ENCODE measurements around the gene SNTA1.

Gene SNTA1

DNA sequence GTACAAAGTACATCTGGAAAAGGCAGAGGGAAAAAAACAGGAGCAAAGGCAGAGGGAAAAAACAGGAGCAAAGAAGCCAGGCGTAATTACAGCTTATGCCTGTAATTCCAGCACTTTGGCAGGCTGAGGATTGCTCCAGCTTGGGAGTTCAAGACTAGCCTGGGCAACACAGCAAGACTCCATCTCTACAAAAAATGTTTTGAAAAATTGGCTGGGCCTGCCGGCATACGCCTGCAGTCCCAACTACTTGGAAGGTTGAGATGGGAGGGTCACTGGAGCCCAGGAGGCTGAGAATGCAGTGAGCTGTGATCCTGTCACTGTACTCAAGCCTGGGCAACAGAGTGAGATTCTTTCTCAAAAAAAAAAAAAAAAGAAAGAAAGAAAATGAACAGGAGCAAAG lies 27.3 kb upstream of the SNTA1 start:
- H3K9me3 ChIP-seq (replicated peaks in 1 of 2; ENCODE audit: control insufficient read depth in 2 of 2, insufficient read depth in 1 of 2, low read depth in 1 of 2, low read length in 2 of 2): peaks cover 0 to 2% of the 10 kb centered on the region in 2 donors
- no peak overlapping the region for H4K91ac ChIP-seq (ENCODE audit: low read depth, low read length, poor library complexity)
- H3K79me1 ChIP-seq (ENCODE audit: low read depth, low read length): no peaks in the 10 kb centered on the region
- no peak overlapping the region for H3K4me3 ChIP-seq (ENCODE audit: low read length in 2 of 2)
- H3K23ac ChIP-seq (ENCODE audit: low read depth, low read length, poor library complexity): no peak overlapping the region
- peaks cover 0 to 9% (median 2%) of the 10 kb centered on the region in 3 experiments for H3K27me3 ChIP-seq (ENCODE audit: control insufficient read depth in 3 of 3, insufficient read depth in 3 of 3, low read depth in 1 of 3, low read length in 3 of 3)
- H3K36me3 ChIP-seq (replicated peaks in 1 of 2; ENCODE audit: control insufficient read depth in 2 of 2, insufficient read depth in 2 of 2, low read length in 2 of 2): no peaks in the 10 kb centered on the region
- peaks cover under 1 to 3% of the 10 kb centered on the region in 2 donors for H3K4me1 ChIP-seq (ENCODE audit: control insufficient read depth in 2 of 2, insufficient read depth in 1 of 2, low read depth in 1 of 2, low read length in 2 of 2)
- no peak overlapping the region for H3K4me2 ChIP-seq (ENCODE audit: insufficient read depth, low read length, poor library complexity, severe bottlenecking)
- H2AFZ ChIP-seq (ENCODE audit: low read length): no peak overlapping the region
- no peak overlapping the region for H2BK15ac ChIP-seq (ENCODE audit: low read length)
- no CpG with 5 or more reads among the region's 3 CpGs for WGBS, 2 donors (ENCODE audit: extremely low coverage in 2 of 2, insufficient read length in 2 of 2, insufficient replicate concordance in 1 of 2)
- H3K9ac ChIP-seq (ENCODE audit: low read depth, low read length, poor library complexity): no peak overlapping the region
- DNase-seq (ENCODE audit: low spot score): no peak
- H2BK120ac ChIP-seq (ENCODE audit: low read depth, low read length): no peak overlapping the region
- no peak overlapping the region for H3K27ac ChIP-seq (replicated peaks; ENCODE audit: low read length)
- H3K18ac ChIP-seq (ENCODE audit: low read length): no peak overlapping the region
- H2BK5ac ChIP-seq (ENCODE audit: low read length): no peak overlapping the region
- H3K4ac ChIP-seq (ENCODE audit: low read length): no peak overlapping the region
- no peak overlapping the region for H2AK5ac ChIP-seq (ENCODE audit: low read depth, low read length)
- no peak overlapping the region for H2BK12ac ChIP-seq (ENCODE audit: low read length)
- no peak overlapping the region for H4K8ac ChIP-seq (ENCODE audit: low read depth, low read length)
- H3K14ac ChIP-seq (ENCODE audit: low read length): no peak overlapping the region

- H2AK5ac ChIP-seq (ENCODE audit: low read depth, low read length): no peak overlapping the region
- H3K4ac ChIP-seq (ENCODE audit: low read length): no peak overlapping the region
- no peak overlapping the region for H3K23ac ChIP-seq (ENCODE audit: low read depth, low read length, poor library complexity)
- no peak overlapping the region for H4K8ac ChIP-seq (ENCODE audit: low read depth, low read length)
- peaks cover 0 to 2% of the 10 kb centered on the region in 2 donors for H3K9me3 ChIP-seq (replicated peaks in 1 of 2; ENCODE audit: control insufficient read depth in 2 of 2, insufficient read depth in 1 of 2, low read depth in 1 of 2, low read length in 2 of 2)
- no peak for DNase-seq (ENCODE audit: low spot score)
- H3K4me1 ChIP-seq (ENCODE audit: control insufficient read depth in 2 of 2, insufficient read depth in 1 of 2, low read depth in 1 of 2, low read length in 2 of 2): peaks cover 0 to 4% of the 10 kb centered on the region in 2 donors
- H2AFZ ChIP-seq (ENCODE audit: low read length): no peak overlapping the region
- H3K4me3 ChIP-seq (ENCODE audit: low read length in 2 of 2): no peak overlapping the region
- no peak overlapping the region for H2BK120ac ChIP-seq (ENCODE audit: low read depth, low read length)
- no CpG with 5 or more reads among the region's 4 CpGs for WGBS, 2 donors (ENCODE audit: extremely low coverage in 2 of 2, insufficient read length in 2 of 2, insufficient replicate concordance in 1 of 2)
- peaks cover 0 to 11% (median 2%) of the 10 kb centered on the region in 3 experiments for H3K27me3 ChIP-seq (ENCODE audit: control insufficient read depth in 3 of 3, insufficient read depth in 3 of 3, low read depth in 1 of 3, low read length in 3 of 3)
- H2BK12ac ChIP-seq (ENCODE audit: low read length): no peak overlapping the region
- no peak overlapping the region for H2BK15ac ChIP-seq (ENCODE audit: low read length)
- H4K91ac ChIP-seq (ENCODE audit: low read depth, low read length, poor library complexity): no peak overlapping the region
- no peak overlapping the region for H2BK5ac ChIP-seq (ENCODE audit: low read length)
- no peaks in the 10 kb centered on the region for H3K36me3 ChIP-seq (replicated peaks in 1 of 2; ENCODE audit: control insufficient read depth in 2 of 2, insufficient read depth in 2 of 2, low read length in 2 of 2)
- H3K79me1 ChIP-seq (ENCODE audit: low read depth, low read length): no peaks in the 10 kb centered on the region
- no peak overlapping the region for H3K14ac ChIP-seq (ENCODE audit: low read length)
- no peak overlapping the region for H3K9ac ChIP-seq (ENCODE audit: low read depth, low read length, poor library complexity)
- H3K27ac ChIP-seq (replicated peaks; ENCODE audit: low read length): no peak overlapping the region
- H3K18ac ChIP-seq (ENCODE audit: low read length): no peak overlapping the region
- no peak overlapping the region for H3K4me2 ChIP-seq (ENCODE audit: insufficient read depth, low read length, poor library complexity, severe bottlenecking)
Observed at GRCh38 chr20:33470457-33470856, 26.9 kb upstream of the SNTA1 start.

DNA sequence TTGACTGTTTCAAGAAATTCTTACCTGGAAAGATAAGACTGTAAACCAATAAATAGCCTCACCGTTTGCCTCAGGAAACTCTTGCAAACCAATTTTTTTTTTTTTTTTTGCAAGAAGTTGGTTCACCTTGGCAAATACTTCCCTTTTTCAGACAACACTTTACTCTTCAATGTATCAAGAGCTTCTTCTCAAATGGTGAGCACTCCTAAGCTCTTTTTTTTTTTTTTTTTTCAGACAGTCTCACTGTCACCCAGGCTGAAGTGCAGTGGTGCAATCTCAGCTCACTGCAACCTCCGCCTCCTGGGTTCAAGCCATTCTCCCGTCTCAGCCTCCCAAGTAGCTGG lies 22.7 kb upstream of the SNTA1 start:
- H3K9ac ChIP-seq (ENCODE audit: low read depth, low read length, poor library complexity): no peak overlapping the region
- no peak overlapping the region for H2BK120ac ChIP-seq (ENCODE audit: low read depth, low read length)
- DNase-seq (ENCODE audit: low spot score): no peak
- H3K4me1 ChIP-seq (ENCODE audit: control insufficient read depth in 2 of 2, insufficient read depth in 1 of 2, low read depth in 1 of 2, low read length in 2 of 2): peaks cover 0 to 9% of the 10 kb centered on the region in 2 donors
- H3K27ac ChIP-seq (replicated peaks; ENCODE audit: low read length): no peak overlapping the region
- H3K27me3 ChIP-seq (ENCODE audit: control insufficient read depth in 3 of 3, insufficient read depth in 3 of 3, low read depth in 1 of 3, low read length in 3 of 3): peaks cover 0 to 5% (median 0%) of the 10 kb centered on the region in 3 experiments
- H2AFZ ChIP-seq (ENCODE audit: low read length): no peak overlapping the region
- H3K4me3 ChIP-seq (ENCODE audit: low read length in 2 of 2): no peak overlapping the region
- H2BK5ac ChIP-seq (ENCODE audit: low read length): no peak overlapping the region
- H3K18ac ChIP-seq (ENCODE audit: low read length): no peak overlapping the region
- H2BK15ac ChIP-seq (ENCODE audit: low read length): no peak overlapping the region
- H3K36me3 ChIP-seq (replicated peaks in 1 of 2; ENCODE audit: control insufficient read depth in 2 of 2, insufficient read depth in 2 of 2, low read length in 2 of 2): no peaks in the 10 kb centered on the region
- no peak overlapping the region for H4K8ac ChIP-seq (ENCODE audit: low read depth, low read length)
- WGBS, 2 donors (ENCODE audit: extremely low coverage in 2 of 2, insufficient read length in 2 of 2, insufficient replicate concordance in 1 of 2): no CpG with 5 or more reads among the region's 3 CpGs
- no peak overlapping the region for H4K91ac ChIP-seq (ENCODE audit: low read depth, low read length, poor library complexity)
- H3K79me1 ChIP-seq (ENCODE audit: low read depth, low read length): no peaks in the 10 kb centered on the region
- H2AK5ac ChIP-seq (ENCODE audit: low read depth, low read length): no peak overlapping the region
- H3K4ac ChIP-seq (ENCODE audit: low read length): no peak overlapping the region
- no peak overlapping the region for H3K4me2 ChIP-seq (ENCODE audit: insufficient read depth, low read length, poor library complexity, severe bottlenecking)
- no peak overlapping the region for H3K23ac ChIP-seq (ENCODE audit: low read depth, low read length, poor library complexity)
- H2BK12ac ChIP-seq (ENCODE audit: low read length): no peak overlapping the region
- no peak overlapping the region for H3K14ac ChIP-seq (ENCODE audit: low read length)
- H3K9me3 ChIP-seq (replicated peaks in 1 of 2; ENCODE audit: control insufficient read depth in 2 of 2, insufficient read depth in 1 of 2, low read depth in 1 of 2, low read length in 2 of 2): no peaks in the 10 kb centered on the region

DNA sequence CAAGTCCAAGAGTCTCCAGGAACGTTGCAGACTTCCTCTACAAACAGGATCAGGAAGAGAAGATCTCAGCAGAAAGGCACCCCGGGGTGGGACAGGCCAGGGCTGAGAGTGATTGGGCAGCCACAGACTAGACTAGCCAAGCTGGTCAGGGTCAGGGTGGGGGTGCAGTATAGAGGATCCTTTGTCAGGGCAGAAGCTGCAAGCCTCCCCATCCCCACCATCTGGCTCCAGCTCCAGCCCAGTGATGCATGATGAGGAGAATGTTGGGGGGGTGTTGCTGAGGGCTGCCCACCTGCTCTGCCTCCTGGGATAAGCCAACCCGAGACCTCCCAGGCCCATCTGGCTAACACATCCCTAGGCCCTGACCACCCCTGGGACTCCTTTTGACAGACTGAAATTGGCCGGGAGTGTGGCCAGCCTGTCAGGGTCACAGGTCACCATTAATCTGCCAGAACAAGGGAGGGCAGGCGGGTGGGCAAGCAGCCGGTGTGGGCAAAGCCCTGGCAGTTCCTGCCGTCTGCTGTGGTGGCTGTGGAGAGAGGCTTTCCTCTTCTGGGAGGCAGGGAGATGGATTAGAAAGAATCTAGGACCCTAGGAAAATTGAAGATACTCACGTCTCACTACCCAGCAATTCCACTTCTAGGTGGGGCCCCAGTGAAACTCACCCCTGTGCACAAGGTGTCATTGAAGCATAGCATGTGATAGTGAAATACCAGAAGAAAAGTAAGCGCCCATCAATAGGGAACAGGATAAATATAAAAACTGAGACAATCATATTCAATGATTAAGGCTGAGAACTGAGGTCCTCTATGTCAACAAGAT lies 22.1 kb upstream of the SNTA1 start:
- H3K4ac ChIP-seq (ENCODE audit: low read length): no peak overlapping the region
- H3K23ac ChIP-seq (ENCODE audit: low read depth, low read length, poor library complexity): peak overlapping the region; percentile 22
- peaks cover 0 to 5% (median 0%) of the 10 kb centered on the region in 3 experiments for H3K27me3 ChIP-seq (ENCODE audit: control insufficient read depth in 3 of 3, insufficient read depth in 3 of 3, low read depth in 1 of 3, low read length in 3 of 3)
- H3K27ac ChIP-seq (replicated peaks; ENCODE audit: low read length): no peak overlapping the region
- no peak overlapping the region for H3K4me2 ChIP-seq (ENCODE audit: insufficient read depth, low read length, poor library complexity, severe bottlenecking)
- no peak overlapping the region for H3K4me3 ChIP-seq (ENCODE audit: low read length in 2 of 2)
- no peak overlapping the region for H2AK5ac ChIP-seq (ENCODE audit: low read depth, low read length)
- H3K4me1 ChIP-seq (ENCODE audit: control insufficient read depth in 2 of 2, insufficient read depth in 1 of 2, low read depth in 1 of 2, low read length in 2 of 2): peaks cover 0 to 9% of the 10 kb centered on the region in 2 donors
- no peak overlapping the region for H4K91ac ChIP-seq (ENCODE audit: low read depth, low read length, poor library complexity)
- H3K9ac ChIP-seq (ENCODE audit: low read depth, low read length, poor library complexity): no peak overlapping the region
- no peak overlapping the region for H4K8ac ChIP-seq (ENCODE audit: low read depth, low read length)
- H2BK120ac ChIP-seq (ENCODE audit: low read depth, low read length): no peak overlapping the region
- no peak overlapping the region for H3K14ac ChIP-seq (ENCODE audit: low read length)
- H3K79me1 ChIP-seq (ENCODE audit: low read depth, low read length): no peaks in the 10 kb centered on the region
- no peak overlapping the region for H2BK5ac ChIP-seq (ENCODE audit: low read length)
- no CpG with 5 or more reads among the region's 9 CpGs for WGBS, 2 donors (ENCODE audit: extremely low coverage in 2 of 2, insufficient read length in 2 of 2, insufficient replicate concordance in 1 of 2)
- H3K9me3 ChIP-seq (replicated peaks in 1 of 2; ENCODE audit: control insufficient read depth in 2 of 2, insufficient read depth in 1 of 2, low read depth in 1 of 2, low read length in 2 of 2): no peaks in the 10 kb centered on the region
- no peaks in the 10 kb centered on the region for H3K36me3 ChIP-seq (replicated peaks in 1 of 2; ENCODE audit: control insufficient read depth in 2 of 2, insufficient read depth in 2 of 2, low read length in 2 of 2)
- H2BK15ac ChIP-seq (ENCODE audit: low read length): no peak overlapping the region
- H3K18ac ChIP-seq (ENCODE audit: low read length): no peak overlapping the region
- H2AFZ ChIP-seq (ENCODE audit: low read length): peak overlapping the region; percentile 24
- no peak overlapping the region for H2BK12ac ChIP-seq (ENCODE audit: low read length)
- DNase-seq (ENCODE audit: low spot score): no peak
